K562 (cell line): ENCODE measurements around the gene GRP. TPM values are rescaled to one million over a fixed set of nuclear protein-coding genes. Genes with fewer than 3 reads are reported as not detected.
A peak's percentile ranks its signal among the peaks of the same experiment; 100 is the strongest.

Experiments used
- ATAC-seq: fragments of 200-7000 bp; cut with Tn5 transposase; 3 replicates; pipeline ENCODE4 v1.9.1; 2020; ENCODE audit warnings: moderate library complexity
- BruUV-seq: library from RNA; stranded (reverse); fragments of 400-500 nt; replicated peaks from 2 replicates; lab custom pipeline; 2021; lab: Mats Ljungman, UMichigan
- CTCF ChIA-PET: fragments of 300-600 bp; formaldehyde crosslinking; extraction: SDS; loops from one replicate; lab custom pipeline; 2021; ENCODE audit warnings: low intra/inter-chr PET ratio; lab: Yijun Ruan, JAX
- POLR2A ChIA-PET: fragments of 300-600, 350-650 bp; sonication (Branson Sonifier 250); formaldehyde crosslinking; extraction: SDS; loops from one replicate; lab custom pipeline; 2021; ENCODE audit warnings: antibody characterized with exemption, inconsistent platforms; lab: Yijun Ruan, JAX
- DNase-seq, 4 experiments: peaks; one replicate each; pipeline versions ENCODE4 v3.0.0 to v3.0.0-alpha.2; 2011 to 2018; ENCODE audit warnings: low spot score in 3 of 4, mixed read lengths in 3 of 4; ENCODE audit errors: extremely low read depth in 1 of 4
- FAIRE-seq: peaks from 2 replicates; lab custom pipeline; 2011; peaks lifted over from hg19 to GRCh38; lab: Jason Lieb, UNC
- H2AFZ ChIP-seq: 2 replicates; pipeline ENCODE4 v1.6.0; 2011; ENCODE audit warnings: low read depth, low read length, control low read depth, inconsistent platforms
- H3K27ac ChIP-seq: fragments of 200-600 bp; 3 replicates; pipeline ENCODE4 v1.8.0; 2011; ENCODE audit warnings: low read depth, mild to moderate bottlenecking, control low read depth, inconsistent platforms, low read length, moderate library complexity, mixed read lengths; ENCODE audit errors: extremely low read depth
- H3K27me3 ChIP-seq, 2 experiments: fragments of 300-600 bp in 1 of 2; 2 replicates in 1 of 2; 3 replicates in 1 of 2; pipeline versions ENCODE4 v1.6.0 to v1.8.0; 2011; ENCODE audit warnings: inconsistent platforms in 2 of 2, low read length in 2 of 2, mild to moderate bottlenecking in 1 of 2, mixed read lengths in 1 of 2, moderate library complexity in 1 of 2; ENCODE audit not compliant: control insufficient read depth in 2 of 2, insufficient read depth in 2 of 2
- H3K36me3 ChIP-seq: fragments of 300-600 bp; 3 replicates; pipeline ENCODE4 v1.8.0; 2011; ENCODE audit warnings: mild to moderate bottlenecking, low read length, inconsistent platforms; ENCODE audit not compliant: control insufficient read depth, insufficient read depth
- H3K4me1 ChIP-seq, 2 experiments: fragments of 200-600 bp in 1 of 2; replicated peaks in 1 of 2; 2 replicates in 1 of 2; 3 replicates in 1 of 2; pipeline versions ENCODE4 v1.5.1 to v1.8.0; 2011; ENCODE audit warnings: inconsistent platforms in 2 of 2, low read length in 2 of 2, mild to moderate bottlenecking in 1 of 2, mixed read lengths in 1 of 2, moderate library complexity in 1 of 2; ENCODE audit not compliant: control insufficient read depth in 2 of 2, insufficient read depth in 2 of 2
- H3K4me2 ChIP-seq: 2 replicates; pipeline ENCODE4 v1.6.1; 2011; ENCODE audit warnings: low read length, control low read depth, inconsistent platforms, mixed read lengths; ENCODE audit not compliant: insufficient read depth
- H3K4me3 ChIP-seq: fragments of 200-600 bp; sonication (generic), shearing (Covaris generic); 2 replicates; pipeline ENCODE4 v1.5.1; 2016; ENCODE audit warnings: control low read depth, inconsistent platforms
- H3K79me2 ChIP-seq: fragments of 200-600 bp; 3 replicates; pipeline ENCODE4 v1.8.0; 2011; ENCODE audit warnings: low read length, inconsistent platforms; ENCODE audit not compliant: control insufficient read depth, insufficient read depth
- H3K9ac ChIP-seq, 2 experiments: 2 replicates each; pipeline versions ENCODE4 v1.6.0 to v1.6.1; 2011; ENCODE audit warnings: low read depth in 2 of 2, low read length in 2 of 2, control low read depth in 1 of 2, inconsistent platforms in 1 of 2, mild to moderate bottlenecking in 1 of 2, mixed read lengths in 1 of 2; ENCODE audit not compliant: insufficient read depth in 1 of 2
- H3K9me1 ChIP-seq: one replicate; pipeline ENCODE4 v1.6.0; 2011; ENCODE audit warnings: inconsistent platforms, mild to moderate bottlenecking, low read length, moderate library complexity; ENCODE audit not compliant: control insufficient read depth, insufficient read depth
- H3K9me3 ChIP-seq: replicated peaks from 2 replicates; pipeline ENCODE4 v1.5.1; 2011; ENCODE audit warnings: low read depth, low read length, inconsistent platforms; ENCODE audit not compliant: control insufficient read depth, insufficient read depth
- H4K20me1 ChIP-seq: replicated peaks from 2 replicates; pipeline ENCODE4 v1.6.1; 2011; ENCODE audit warnings: low read length, inconsistent platforms, mixed read lengths; ENCODE audit not compliant: control insufficient read depth, insufficient read depth
- CAMTA2 ChIP-seq: fragments of 250-450 bp; sonication (Bioruptor Pico); conservative IDR thresholded peaks from 2 replicates; pipeline ENCODE4 v1.5.1; 2022
- CEBPB ChIP-seq: fragments of 450-650 bp; IDR thresholded peaks from 2 replicates; pipeline ENCODE4 v1.6.1; 2016; ENCODE audit warnings: missing genetic modification characterization, missing compliant biosample characterization
- CEBPG ChIP-seq, 3 experiments: fragments of 200-800 bp in 1 of 3; sonication (Bioruptor generic) in 1 of 3; sonication (generic) in 1 of 3; formaldehyde crosslinking in 1 of 3; IDR thresholded peaks in 2 of 3; conservative IDR thresholded peaks in 1 of 3; 2 replicates each; pipeline versions ENCODE4 v1.6.1 to v1.8.0; 2016 to 2022; ENCODE audit warnings: missing compliant biosample characterization in 2 of 3, missing genetic modification characterization in 2 of 3, mild to moderate bottlenecking in 1 of 3, missing genetic modification reagents in 1 of 3
- MCM2 ChIP-seq: fragments of 450-650 bp; IDR thresholded peaks from 2 replicates; pipeline ENCODE4 v1.6.1; 2017; ENCODE audit warnings: low read depth, mild to moderate bottlenecking
- SIN3B ChIP-seq: fragments of 450-650 bp; IDR thresholded peaks from 2 replicates; pipeline ENCODE4 v1.6.1; 2017; ENCODE audit warnings: low read depth, mild to moderate bottlenecking, moderate library complexity
- WGBS: fragments of 100-300 bp; shearing (Covaris generic); methylation state at CpG from one replicate; pipeline ENCODE4 v1.1.6; 2016; ENCODE audit warnings: low coverage, mixed read lengths; ENCODE audit not compliant: insufficient coverage; ENCODE audit errors: missing lambda C conversion rate; 5-methylcytosine and 5-hydroxymethylcytosine counted together
- in situ Hi-C: fragments of 300-500 bp; cut with MboI; formaldehyde crosslinking; loops from 4 replicates; pipeline ENCODE4 v1.15.0; 2018; ENCODE audit warnings: inconsistent platforms, mixed read lengths
- intact Hi-C: fragments of 100-400 bp; cut with micrococcal nuclease; formaldehyde crosslinking; loops from 2 replicates; pipeline ENCODE4 v1.14.2; 2022
- polyA plus RNA-seq, 8 experiments: library from polyadenylated mRNA; depleted of rRNA in 4 of 8; stranded (reverse) in 5 of 8; unstranded in 3 of 8; fragments of >200 nt; fragmentation: Nextera tagmentation in 2 of 8; fragmentation: Illumina TruSeq in 1 of 8; extraction: Ambion mirVana in 2 of 8; extraction: Trizol in 1 of 8; gene quantifications; 2 replicates each; pipeline versions ENCODE4 v1.2.1 to v1.2.3, GENCODE V29; 2011 to 2014; ENCODE audit warnings: inconsistent platforms in 1 of 8, missing spikeins in 1 of 8
- total RNA-seq, 7 experiments: library from RNA; depleted of rRNA in 6 of 7; stranded (reverse); fragments of >200 nt in 6 of 7; fragmentation: Illumina TruSeq in 2 of 7; extraction: Trizol in 2 of 7; gene quantifications; 2 replicates each; pipeline versions ENCODE4 v1.2.1 to v1.2.3, GENCODE V29; 2011 to 2021; ENCODE audit warnings: low replicate concordance in 1 of 7
- TF ChIP-seq, protein P1 (sequence below): fragments of 450-650 bp; IDR thresholded peaks from 2 replicates; pipeline ENCODE4 v1.6.1; 2014; ENCODE audit warnings: low read depth, mild to moderate bottlenecking, moderate library complexity, borderline replicate concordance

Gene GRP
- total and polyA plus RNA-seq, 9 of the 15 experiments (the other 6 are each of a cell fraction or from before 2014, with no cell fraction given) = 0.07 TPM; not detected in 8

DNA sequence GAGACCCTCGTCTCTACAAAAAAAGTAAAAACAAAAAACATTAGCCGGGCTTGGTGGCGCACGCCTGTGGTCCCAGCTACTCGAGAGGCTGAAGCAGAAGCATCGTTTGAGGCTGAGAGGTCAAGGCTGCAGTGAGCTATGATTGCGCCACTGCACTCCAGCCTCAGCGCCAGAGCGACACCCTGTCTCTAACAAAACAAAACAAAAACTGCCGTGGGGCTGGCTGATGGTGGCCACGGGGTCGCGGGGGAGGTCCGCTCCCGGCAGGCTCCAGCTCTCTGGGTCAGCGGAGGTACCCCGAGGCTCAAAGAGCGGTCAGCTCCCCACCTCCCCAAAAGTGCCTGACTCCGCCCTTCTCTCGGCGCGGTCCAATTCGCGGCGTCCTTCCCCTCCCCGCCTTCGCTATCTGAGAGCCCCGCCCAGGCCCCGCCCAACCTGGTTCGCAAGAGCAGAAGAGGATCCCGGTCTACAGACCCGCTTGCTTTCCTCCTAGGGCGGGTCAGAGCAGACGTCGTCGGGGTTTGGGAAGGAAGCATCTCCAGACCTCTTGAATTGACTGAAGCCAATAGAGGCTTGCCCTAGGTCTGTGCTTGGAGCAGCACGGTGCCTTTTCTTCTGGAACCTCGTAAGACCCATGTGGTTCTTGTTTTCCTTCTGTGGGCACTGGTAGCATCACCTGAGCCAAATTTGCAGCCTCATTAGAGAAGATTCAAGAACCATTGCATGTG is 45.5 kb downstream of the GRP start:
- Histone ChIP-seq H3K9ac (no peak overlapping the region; a peak in 1 of 4 replicates), H2AFZ (no peak overlapping the region), H3K9me3 (no peaks in the 10 kb centered on the region), H3K4me3 (peak overlapping the region; percentile 26), H3K27me3 (peaks cover 3 to 35% of the 10 kb centered on the region in 2 experiments; a peak in 3 of 5 replicates), H3K27ac (no peak overlapping the region), H3K9me1 (no peaks in the 10 kb centered on the region)
- BruUV-seq = no TSS peak
- peak; percentile 45 to 68 (median 64) for DNase-seq
- in situ Hi-C loops (no loop called here), intact Hi-C loops (no loop called here)
- ATAC-seq = peak; percentile 96
- TF ChIP-seq MCM2 = no peak
- no peak for TF ChIP-seq CEBPG (CRISPR knock-in tag; IDR thresholded peaks at IDR 0.05)
- TF ChIP-seq CEBPG (tag; conservative IDR thresholded peaks at IDR 0.05 in 1 of 2, IDR thresholded peaks at IDR 0.05 in 1 of 2) = 0 out of 4 replicates have a peak, but pooled peaks of 1 of the 2 experiments have one; percentile 25
- no peak for TF ChIP-seq SIN3B
- TF ChIP-seq CEBPB = peak; percentile 69
- TF ChIP-seq CAMTA2 (CRISPR knock-in tag) = no peak
- TF ChIP-seq, protein P1, sequence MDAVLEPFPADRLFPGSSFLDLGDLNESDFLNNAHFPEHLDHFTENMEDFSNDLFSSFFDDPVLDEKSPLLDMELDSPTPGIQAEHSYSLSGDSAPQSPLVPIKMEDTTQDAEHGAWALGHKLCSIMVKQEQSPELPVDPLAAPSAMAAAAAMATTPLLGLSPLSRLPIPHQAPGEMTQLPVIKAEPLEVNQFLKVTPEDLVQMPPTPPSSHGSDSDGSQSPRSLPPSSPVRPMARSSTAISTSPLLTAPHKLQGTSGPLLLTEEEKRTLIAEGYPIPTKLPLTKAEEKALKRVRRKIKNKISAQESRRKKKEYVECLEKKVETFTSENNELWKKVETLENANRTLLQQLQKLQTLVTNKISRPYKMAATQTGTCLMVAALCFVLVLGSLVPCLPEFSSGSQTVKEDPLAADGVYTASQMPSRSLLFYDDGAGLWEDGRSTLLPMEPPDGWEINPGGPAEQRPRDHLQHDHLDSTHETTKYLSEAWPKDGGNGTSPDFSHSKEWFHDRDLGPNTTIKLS = no peak
- TF ChIP-seq, all 486 proteins: peak for 2
- CTCF ChIA-PET = no interaction called here
- Histone ChIP-seq H3K79me2 (no peaks in the 10 kb centered on the region), H4K20me1 (no peaks in the 10 kb centered on the region), H3K36me3 (no peaks in the 10 kb centered on the region), H3K4me1 (peaks cover 0 to 21% of the 10 kb centered on the region in 2 experiments; a peak in 2 of 5 replicates), H3K4me2 (peak overlapping the region; percentile 46)
- POLR2A ChIA-PET = no interaction called here
- 5% methylated on average over 9 of the region's 38 CpGs for WGBS
- FAIRE-seq = no peak
